Endothelial cell of coronary artery (primary cell): Measurements from ENCODE around the gene WWC1. TPM values are rescaled to one million over a fixed set of nuclear protein-coding genes. Genes with fewer than 3 reads are reported as not detected.

Source experiments
- total RNA-seq: library from RNA; depleted of rRNA; stranded (reverse); fragments of >200 nt; gene quantifications from 2 replicates; pipeline ENCODE4 v1.2.3, GENCODE V29; 2014

WWC1 gene
- under 0.01 and 0.36 TPM in 2 replicates for total RNA-seq

DNA sequence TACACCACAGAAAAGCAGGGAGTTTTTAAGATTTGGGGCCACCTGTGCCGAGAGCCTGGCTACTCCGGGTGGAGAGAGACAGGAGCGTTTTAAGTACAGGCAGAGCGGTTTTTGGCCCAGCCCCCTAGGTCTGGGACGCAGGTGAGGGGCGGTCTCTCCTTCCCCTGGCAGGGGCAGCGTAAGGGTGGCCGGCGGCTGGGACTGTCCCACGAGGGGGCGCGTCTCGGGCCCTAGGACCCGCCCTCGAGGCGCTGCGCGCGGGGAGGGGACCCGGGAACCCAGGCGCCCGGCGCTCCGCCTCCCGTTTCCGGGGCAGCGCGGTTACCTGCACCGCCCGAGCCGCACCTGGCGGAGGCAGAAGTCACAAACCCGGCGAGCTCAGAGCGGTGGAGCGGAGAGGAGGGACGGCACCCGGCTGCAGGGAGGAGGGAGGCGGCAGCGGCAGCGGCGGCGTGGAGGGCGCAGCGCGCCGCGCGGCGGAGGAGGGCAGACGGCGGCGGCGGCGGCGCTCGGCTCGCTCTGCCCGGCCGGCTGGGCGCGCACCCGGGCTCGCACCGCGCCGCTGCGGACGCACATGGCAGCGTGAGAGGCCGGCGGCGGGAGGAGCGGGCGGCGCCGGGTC lies at the start of gene WWC1:
WWC1 (plus strand) TSS at position 304 of the 622 bp plus-strand sequence. CDS start 508 bp downstream, outside the sequence.

DNA sequence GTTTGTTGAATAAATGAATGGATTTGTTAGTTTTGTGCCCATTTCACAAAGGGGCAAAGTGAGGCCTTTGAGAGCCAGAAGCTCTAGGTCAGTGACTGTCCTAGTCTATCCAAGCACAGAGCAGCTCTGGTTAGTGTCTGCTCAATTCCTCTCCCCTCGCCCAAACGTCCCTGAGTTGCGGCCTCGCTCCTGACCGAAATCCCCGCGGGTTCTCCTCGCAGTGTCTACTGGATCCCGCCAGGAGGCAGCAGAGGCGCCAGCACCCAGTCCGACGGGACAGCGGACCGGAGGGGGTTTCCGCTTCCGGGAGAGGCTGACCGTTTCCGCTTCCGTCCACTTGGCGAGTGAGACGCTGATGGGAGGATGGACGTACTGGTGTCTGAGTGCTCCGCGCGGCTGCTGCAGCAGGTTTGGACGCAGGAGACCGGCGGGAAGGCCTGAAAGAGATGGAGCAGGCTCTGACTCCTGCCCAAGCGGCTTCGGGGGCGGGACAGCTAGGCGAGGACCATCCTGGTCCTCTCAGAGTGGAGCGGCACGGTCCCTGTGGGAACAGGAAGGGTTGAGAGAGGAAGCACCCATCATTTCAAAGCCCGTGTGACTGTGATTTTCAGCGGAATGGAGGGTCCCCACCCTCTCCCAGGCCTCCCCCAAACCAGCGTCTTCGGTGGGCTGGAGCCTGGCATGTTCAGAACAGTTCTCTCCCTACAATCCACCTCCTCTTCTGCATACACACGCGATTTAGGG lies 194.9 kb downstream of the WWC1 start, which contains the start of gene RARS1:
RARS1 (plus strand) TSS at position 336 of the 744 bp plus-strand sequence; CDS start at position 364, 28 bp downstream.

Other genes with a start within 250 kb of the WWC1 start
- 141 and 156 TPM in 2 replicates for gene RARS1, start 194.8 kb downstream of the WWC1 start, total RNA-seq
- 0.36 and 0.47 TPM in 2 replicates for gene FBLL1, start 237.7 kb downstream of the WWC1 start, total RNA-seq